Measurements from ENCODE around the gene SLC7A8.

Gene SLC7A8

DNA sequence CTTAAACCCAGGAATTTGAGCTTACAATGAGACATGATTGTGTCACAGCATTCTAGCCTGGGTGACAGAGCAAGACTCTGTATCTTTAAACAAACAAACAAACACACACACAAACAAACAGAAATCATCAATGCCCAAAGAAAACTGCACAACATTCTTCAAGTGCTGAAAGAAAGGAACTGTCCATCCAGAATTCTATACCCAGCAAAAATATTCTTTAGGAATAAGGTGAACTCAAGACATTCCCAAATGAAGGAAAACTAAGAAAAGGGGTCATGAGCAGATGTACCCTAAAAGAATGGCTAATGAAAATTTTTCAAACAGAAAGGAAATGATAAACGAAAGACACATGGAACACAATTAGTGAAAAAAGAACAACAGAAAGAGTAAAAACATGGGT lies 32.0 kb upstream of the SLC7A8 start:
- no peak for TF ChIP-seq REST (IDR thresholded peaks at IDR 0.05; ENCODE audit: insufficient read depth in 1 of 2, low read depth in 2 of 2, low read length in 2 of 2)
- TF ChIP-seq POLR2AphosphoS5 (IDR thresholded peaks at IDR 0.05; ENCODE audit: low read depth, low read length) = no peak
- TF ChIP-seq FOXP2 (optimal IDR thresholded peaks at IDR 0.05; ENCODE audit: borderline replicate concordance, extremely low read depth, extremely low read length, insufficient read depth) = no peak
- no peak for TF ChIP-seq SIN3A (IDR thresholded peaks at IDR 0.05; ENCODE audit: borderline replicate concordance, insufficient read depth, low read length)
- TF ChIP-seq TAF1 (IDR thresholded peaks at IDR 0.05; ENCODE audit: borderline replicate concordance, insufficient read depth, low read length) = no peak

DNA sequence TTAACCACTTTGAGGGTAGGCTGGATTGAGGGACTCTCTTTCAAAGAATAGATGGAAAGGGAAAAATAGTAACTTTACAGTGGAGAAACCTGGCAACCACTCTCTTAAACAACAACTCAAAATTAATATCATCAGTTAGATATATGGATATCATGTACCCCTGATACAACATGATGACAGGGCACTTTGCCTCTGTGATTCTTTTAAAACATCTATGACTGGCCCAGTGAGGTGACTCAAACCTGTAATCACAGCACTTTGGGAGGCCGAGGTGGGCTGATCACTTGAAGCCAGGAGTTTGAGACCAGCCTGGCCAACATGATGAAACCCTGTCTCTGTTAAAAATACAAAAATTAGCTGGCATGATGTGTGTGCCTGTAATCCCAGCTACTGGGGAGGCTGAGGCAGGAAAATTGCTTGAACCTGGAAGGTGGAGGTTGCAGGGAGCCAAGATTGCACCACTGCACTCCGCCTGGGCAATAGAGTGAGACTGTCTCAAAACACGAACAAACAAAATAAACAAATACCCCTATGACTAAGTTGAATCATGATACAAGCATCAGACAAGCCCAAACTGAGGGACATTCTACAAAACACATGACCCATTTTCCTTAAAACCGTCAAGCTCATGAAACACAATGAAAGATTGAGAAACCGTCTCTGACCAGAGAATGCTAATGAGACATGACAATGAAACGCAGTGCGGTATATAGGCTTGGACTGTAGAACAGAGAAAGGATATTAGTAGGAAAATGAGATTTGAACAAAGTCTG lies 26.4 kb upstream of the SLC7A8 start:
- TF ChIP-seq POLR2AphosphoS5 (IDR thresholded peaks at IDR 0.05; ENCODE audit: low read depth, low read length) = no peak
- no peak for TF ChIP-seq FOXP2 (optimal IDR thresholded peaks at IDR 0.05; ENCODE audit: borderline replicate concordance, extremely low read depth, extremely low read length, insufficient read depth)
- TF ChIP-seq TAF1 (IDR thresholded peaks at IDR 0.05; ENCODE audit: borderline replicate concordance, insufficient read depth, low read length) = no peak
- TF ChIP-seq REST (IDR thresholded peaks at IDR 0.05; ENCODE audit: insufficient read depth in 1 of 2, low read depth in 2 of 2, low read length in 2 of 2) = no peak
- TF ChIP-seq SIN3A (IDR thresholded peaks at IDR 0.05; ENCODE audit: borderline replicate concordance, insufficient read depth, low read length) = no peak

DNA sequence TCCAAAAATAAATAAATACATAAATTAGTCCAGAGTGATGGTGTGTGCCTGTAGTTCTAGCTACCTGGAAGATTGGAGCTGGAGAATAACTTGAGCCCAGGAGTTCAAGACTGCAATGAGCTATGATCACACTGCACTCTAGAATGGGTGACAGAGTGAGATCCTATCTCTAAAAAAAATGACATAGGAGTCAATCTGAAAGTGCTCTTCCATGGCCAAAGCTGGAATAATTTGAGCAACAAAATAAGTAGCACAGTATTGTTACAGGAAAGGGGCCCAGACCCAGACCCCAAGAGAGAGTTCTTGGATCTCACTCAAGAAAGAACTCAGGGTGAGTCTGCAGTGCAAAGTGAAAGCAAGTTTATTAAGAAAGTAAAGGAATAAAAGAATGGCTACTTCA lies 24.9 kb upstream of the SLC7A8 start:
- TF ChIP-seq TAF1 (IDR thresholded peaks at IDR 0.05; ENCODE audit: borderline replicate concordance, insufficient read depth, low read length) (no peak), POLR2AphosphoS5 (IDR thresholded peaks at IDR 0.05; ENCODE audit: low read depth, low read length) (no peak), FOXP2 (optimal IDR thresholded peaks at IDR 0.05; ENCODE audit: borderline replicate concordance, extremely low read depth, extremely low read length, insufficient read depth) (no peak), REST (IDR thresholded peaks at IDR 0.05; ENCODE audit: insufficient read depth in 1 of 2, low read depth in 2 of 2, low read length in 2 of 2) (no peak), SIN3A (IDR thresholded peaks at IDR 0.05; ENCODE audit: borderline replicate concordance, insufficient read depth, low read length) (no peak)

DNA sequence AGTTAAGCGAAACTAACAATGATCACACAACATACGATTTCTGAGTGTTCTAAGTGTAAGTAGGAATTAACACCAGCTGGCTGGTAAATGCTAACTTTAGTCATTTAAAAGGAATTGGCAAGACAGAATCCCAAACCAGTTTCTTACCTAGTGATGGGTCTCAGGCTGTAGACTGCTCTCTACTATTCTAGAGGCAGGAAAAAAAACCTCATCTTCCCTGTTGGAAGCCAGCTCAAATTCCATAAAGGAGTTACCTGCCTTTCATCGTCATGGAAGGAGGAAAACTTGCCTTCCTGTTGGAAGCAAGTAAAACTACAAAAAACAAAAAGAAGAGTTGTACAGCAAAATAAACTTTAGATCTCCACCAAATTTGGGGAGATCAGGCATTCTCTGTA lies 23.7 kb upstream of the SLC7A8 start:
- TF ChIP-seq FOXP2 (optimal IDR thresholded peaks at IDR 0.05; ENCODE audit: borderline replicate concordance, extremely low read depth, extremely low read length, insufficient read depth) (no peak), SIN3A (IDR thresholded peaks at IDR 0.05; ENCODE audit: borderline replicate concordance, insufficient read depth, low read length) (no peak), TAF1 (IDR thresholded peaks at IDR 0.05; ENCODE audit: borderline replicate concordance, insufficient read depth, low read length) (no peak), POLR2AphosphoS5 (IDR thresholded peaks at IDR 0.05; ENCODE audit: low read depth, low read length) (no peak), REST (IDR thresholded peaks at IDR 0.05; ENCODE audit: insufficient read depth in 1 of 2, low read depth in 2 of 2, low read length in 2 of 2) (no peak)

All from PFSK-1 (cell line).